T-helper 22 cell (primary cell): Measurements from ENCODE around the gene COG3.

Source experiments
- DNase-seq: peaks from one replicate; pipeline ENCODE4 v3.0.0-alpha.2; 2020; ENCODE audit warnings: low read depth

The COG3 gene

DNA sequence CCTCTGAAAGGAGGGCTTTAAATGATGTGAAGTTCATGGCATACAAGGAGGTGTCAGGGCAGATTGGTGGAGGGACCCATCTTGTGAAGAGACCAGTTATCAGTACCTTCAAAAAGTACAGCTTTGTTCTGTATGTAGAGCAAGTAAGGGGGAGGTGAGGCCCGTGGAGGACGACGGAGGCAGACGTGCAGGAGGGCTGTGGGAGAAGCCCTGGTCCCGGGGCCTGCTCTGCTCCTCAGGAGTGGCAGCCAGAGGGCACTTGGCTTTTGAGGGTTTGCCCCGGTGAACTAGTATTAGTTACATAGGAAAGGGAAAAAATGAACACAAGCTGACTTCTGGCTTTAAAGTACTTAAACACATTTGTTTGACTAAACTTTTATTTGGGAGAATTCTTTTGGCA lies 42.1 kb downstream of the COG3 start:
- no peak for DNase-seq

DNA sequence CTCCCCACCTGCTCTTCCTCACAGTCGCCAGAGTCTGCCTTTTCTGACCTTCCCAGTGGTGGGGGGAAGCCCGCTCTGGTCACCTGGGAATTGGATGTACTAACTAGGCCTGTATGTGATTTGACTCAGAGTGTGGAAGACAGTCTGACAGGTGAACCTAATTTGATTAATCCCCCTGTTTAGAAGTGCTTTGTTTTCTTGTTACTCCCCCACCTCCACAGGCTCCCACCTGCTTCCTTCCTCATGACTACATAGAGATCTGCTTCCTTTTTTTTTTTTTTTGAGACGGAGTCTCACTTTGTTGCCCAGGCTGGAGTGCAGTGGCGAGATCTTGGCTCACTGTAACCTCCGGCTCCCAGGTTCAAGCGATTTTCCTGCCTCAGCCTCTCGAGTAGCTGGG lies 44.0 kb downstream of the COG3 start:
- no peak for DNase-seq

DNA sequence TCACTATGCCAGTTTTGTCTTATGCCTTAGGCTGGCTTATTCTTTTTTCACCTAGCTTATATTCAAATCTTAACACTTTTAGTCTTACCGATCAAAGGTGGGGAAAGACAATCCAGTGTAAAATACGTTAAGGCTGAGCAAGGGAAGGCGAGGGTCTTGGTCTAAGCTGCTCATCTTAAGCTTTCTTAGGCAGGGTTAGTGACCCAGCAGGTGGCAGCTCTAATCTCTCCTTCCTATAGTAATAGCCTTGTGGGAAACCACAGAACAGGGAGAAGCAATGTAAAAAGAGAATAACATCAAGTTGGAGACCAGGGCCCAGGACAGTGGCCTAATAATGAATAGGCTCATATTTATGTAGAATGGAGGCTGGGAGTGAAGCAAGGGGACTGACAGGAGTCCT lies 45.9 kb downstream of the COG3 start:
- DNase-seq: no peak

DNA sequence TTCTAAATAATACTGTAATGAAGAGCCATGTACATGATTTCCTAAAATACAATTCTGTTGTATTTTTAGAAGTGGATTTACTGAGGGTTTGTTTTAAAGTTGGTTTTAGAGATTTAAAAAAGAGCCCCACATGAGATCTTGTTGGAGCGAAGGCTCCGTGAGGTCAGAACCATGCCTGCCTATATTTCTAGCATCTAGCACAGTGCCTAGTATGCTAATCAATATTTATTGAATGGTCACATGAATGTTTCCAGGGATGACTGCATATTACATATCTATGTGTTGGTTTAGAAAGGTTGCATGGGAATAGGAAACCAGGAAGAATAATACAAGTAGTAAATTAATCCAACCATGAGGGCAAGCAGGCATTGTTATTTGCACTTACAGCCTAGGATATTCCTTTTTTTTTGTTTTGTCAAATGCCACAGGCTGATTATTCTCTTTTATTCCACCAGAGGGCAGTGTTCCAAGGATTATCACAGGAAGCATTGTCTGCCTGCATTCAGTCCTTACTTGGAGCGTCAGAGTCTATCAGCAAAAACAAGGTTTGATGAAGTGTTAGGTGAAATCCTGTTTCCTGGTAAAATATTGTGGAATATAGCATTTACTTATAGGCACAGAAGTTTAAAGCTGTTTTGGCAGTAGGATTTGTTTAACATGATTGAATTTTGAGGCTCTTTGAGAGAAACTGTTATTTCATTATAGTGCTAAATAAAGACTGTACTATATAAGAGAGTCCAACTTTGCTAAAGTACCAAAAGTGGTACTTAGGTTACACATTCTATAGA lies 46.8 kb downstream of the COG3 start:
- DNase-seq: no peak

DNA sequence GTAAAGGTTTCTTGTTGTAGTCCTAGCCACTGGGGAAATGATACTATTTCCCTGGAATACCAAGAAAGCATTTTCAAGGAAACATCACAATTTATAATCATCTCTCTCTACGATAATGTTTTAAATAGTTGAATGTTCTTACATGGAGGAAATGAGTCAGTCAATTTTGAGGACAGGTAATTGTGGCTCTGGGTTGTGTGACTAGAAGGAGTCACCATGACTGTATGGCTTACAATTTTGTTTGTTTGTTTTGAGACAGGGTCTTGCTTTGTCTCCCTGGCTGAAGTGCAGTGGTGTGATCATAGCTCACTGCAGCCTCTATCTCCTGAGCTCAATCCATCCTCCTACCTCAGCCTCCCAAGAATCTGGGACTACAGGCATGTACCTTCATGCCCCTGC lies 47.4 kb downstream of the COG3 start:
- DNase-seq: no peak

DNA sequence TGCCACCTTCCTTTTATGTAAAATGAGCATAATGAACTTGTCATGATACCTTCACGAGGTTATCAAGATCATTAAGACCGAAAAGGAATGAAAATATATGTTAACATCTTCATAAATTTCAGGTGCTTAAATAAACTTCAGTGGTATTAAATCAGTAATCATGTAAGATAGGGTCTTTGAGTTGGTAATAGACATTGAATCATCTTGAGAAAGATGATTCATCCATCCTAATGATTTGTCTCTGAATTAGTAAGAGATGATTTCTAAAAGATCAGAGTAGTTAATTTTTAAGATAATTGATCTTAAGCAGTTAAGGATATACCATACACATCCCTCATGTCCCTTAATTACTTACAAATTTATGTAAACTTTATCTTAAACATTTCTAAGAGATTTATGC lies 52.0 kb downstream of the COG3 start:
- DNase-seq: no peak

DNA sequence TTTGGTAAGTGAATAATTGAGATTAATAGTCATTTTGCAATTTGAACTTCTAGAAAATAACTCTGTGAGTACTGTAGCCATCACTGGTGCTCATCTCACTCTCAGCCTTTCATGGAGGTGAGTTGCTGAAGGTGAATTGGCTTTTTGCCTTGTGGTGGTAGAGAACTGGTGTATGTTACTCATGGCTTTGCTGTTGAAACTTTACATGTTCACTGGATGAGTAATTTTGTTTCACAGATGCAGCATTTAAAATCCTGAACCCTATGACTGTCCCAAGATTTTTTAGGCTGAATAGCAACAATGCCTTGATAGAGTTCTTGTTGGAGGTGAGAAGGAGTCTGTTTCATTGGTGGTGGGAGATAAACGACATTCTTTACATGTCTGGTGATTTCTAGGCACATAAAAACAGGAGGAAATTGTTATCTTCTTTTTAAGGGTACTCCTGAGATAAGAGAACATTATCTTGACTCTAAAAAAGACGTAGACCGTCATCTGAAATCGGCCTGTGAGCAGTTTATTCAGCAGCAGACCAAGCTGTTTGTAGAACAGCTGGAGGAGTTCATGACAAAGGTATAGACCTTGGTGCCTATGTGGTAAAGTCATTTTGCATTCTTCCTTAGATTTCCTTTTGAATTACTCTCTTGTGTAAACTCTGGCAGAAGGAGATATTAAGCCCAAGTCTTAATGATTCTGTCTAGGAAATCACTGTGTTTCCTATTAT lies 53.9 kb downstream of the COG3 start:
- DNase-seq: no peak

DNA sequence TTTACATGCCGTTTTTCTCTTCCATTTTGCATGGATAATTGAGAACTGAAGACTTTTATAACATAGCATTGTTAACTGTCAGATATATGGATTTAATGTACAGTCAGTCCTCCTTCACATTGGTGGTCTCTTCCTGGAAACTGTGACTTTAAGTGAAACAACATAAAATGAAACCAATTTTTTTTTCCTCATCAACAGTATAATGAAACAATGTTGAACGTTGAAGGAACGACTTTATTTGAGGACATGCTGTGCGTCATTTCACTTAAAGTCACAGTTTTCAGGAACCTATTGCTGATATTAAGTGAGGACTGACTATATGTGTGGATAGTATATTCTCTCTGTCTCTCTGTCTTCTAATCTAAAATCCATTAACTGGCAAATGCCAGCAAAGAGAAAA lies 54.8 kb downstream of the COG3 start:
- DNase-seq: no peak

DNA sequence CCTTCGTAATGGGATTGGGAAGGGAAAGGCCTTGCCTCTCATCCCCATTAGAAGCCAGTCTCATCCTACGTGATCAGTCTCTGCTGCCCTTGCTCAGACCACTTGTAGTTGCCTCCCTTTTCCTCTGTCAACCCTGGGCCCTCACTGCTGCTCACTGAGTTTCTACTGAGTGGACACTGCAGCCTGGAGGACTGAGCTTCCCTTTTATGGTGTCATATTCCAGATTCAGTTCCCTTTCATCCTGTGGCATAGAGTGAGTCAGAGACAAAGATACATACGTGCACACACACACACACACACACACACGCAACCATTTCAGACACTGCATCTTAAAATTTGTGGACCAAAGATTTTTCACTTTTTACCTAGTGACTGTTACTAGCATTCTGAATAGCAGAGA lies 56.6 kb downstream of the COG3 start:
- DNase-seq: no peak

DNA sequence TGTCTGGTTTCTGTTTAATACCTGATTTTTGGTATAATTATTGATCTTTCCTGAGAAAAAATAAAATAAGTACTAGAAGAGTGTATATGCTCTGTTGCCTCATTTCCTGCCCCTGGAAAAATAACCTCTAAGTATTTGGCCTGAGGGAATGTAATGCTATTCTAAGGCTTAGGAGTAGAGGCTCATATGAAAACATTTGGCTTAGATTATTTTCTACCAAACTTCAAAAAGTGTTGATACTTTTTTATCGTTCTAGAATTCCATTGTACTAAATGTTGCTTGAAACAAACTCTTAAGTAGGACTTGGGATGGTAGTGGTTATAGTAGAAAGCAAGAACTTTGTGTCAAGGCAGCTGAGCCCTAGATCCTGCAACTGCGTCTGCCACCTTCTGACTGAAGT lies 57.8 kb downstream of the COG3 start:
- no peak for DNase-seq

DNA sequence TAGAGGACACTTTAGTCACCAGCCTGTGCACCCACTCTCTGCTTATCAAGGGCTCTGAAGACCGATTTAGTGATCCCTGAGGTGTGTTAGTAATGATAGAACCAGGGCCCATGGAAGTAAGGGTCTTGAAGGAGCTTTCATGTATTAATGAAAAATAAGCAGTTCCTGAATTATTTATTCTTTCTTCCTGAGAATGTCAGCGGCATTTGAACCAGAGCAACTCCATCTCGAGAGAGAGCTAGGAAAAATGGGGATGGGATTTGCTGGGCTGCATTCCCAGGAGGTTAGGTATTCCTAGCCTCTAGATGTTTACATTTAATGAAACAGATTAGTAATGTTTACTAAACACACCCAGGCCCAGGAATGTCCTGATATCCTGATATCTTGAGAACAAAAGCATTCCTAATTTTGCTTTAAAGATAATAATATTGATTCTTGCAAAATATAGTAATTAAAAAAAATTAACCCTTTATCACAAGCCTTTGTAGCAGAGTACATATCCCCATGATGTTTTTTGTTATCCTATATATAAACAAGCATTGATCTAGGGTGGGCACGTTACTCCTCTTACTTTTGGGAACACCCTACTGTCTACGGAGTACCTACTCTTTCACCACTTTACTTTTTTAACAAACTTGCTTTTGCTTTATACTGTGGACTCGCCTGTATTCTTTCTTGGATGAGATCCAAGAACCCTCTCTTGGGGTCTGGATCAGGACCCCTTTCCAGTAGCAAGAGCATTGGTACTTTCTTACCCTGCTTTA lies 63.1 kb downstream of the COG3 start:
- no peak for DNase-seq

DNA sequence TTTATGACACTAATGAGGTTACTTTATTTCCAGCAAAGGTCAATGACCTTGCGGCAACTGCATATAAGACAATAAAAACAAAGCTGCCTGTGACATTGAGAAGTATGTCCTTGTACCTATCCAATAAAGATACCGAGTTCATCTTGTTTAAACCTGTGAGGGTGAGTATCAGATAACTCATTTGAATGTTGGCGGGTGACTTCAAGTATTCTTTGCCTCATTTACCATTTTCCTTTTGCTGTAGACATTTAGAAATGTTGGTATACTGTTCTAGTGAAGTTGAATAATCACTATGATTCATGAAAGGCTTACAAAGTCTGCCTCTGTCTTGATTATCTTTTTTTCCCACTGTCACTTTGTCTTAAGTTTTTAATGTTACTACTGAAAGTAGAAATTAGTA lies 65.0 kb downstream of the COG3 start:
- no peak for DNase-seq

DNA sequence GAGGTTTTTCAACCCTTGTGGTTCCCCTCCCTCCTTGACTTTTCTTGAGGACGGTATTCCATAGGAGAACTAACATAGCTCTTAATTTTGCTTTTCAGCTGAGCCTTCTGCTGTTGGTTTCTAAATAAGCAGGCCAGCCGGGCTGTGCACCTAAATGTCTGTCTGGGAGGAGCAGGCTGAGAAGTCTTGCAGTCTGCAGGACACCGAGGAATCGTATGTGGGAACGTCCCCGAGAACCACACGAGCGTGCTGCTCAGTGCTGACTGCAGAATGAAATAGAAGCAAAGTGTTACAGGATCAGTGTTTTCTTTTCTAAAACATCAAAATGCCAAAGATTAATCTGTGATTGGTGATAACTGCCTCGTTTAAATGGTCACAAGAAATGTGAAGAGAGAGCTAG lies 69.9 kb downstream of the COG3 start:
- no peak for DNase-seq

DNA sequence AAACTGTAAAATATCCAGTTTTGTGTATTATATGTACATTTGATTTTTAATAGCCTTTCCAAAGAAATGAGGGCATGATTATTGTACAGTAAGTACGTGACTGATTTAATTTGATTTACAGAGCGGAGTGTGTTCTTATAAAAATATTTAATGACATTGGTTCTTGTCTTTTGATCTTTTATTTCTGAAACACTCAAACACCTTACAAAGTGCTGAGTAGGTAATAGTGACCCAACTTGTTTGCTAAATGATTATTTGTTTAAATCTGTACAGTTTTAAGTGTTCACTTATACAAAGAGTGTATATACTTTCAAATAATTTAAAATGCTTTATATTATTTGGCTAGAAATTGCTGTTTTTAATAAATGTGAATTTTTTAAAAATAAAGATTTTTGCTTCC lies 71.5 kb downstream of the COG3 start:
- no peak for DNase-seq

DNA sequence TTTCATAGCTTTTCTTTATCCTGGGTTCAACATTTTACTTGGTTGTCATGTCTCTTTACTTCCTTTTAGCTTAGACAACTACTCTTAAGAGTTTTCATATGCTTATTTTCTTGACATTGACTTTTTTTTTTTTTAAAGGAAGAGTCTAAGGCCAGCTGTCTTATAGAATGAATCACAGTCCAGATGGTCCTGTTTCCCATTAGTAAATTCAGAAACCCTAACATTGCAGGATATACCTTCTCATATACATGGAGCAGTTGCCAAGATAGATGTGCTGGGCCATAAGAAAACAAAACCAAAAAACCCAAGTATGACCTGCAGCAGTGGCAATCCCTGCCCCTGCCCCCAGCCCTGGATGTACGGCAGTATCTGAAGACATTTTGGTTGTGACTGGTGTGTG lies 72.8 kb downstream of the COG3 start:
- DNase-seq: no peak

DNA sequence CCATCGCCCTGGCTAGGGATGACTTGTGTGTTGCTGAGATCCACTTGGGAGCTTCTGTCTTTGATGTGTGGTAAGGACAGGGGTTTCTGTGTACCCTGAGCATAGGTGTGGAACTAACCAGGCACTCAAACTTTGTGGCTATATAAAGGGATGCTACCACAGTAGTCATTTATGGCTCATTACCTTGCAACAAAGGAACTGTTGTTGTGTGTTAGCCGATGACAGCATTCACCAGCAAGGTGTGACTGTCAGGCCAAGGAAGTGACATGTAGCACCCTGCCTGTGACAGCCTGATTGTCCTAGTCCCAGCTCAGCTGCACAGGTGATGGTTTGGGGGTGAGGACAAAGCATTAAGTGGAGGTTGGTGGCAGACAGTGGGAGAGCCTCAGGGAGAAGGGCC lies 73.6 kb downstream of the COG3 start:
- no peak for DNase-seq

DNA sequence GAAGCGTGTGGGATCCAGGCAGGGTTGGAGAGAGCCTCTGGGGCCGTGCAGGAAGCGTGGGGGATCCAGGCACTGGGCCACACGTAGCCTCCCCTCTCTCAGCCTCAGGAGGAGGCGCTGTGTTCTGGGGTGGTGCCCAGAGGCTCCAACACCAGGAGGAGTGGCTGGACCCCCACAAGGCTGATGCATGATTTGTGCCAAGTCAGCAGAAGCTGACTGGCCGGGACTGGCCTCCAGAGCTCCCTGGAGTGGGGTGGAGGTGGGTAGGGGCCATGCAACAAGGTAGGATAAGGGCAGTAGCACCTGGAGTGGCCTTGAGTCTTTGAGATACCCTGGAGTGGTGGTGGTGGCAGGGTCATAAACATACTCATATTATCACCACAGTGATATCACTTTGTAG lies 75.5 kb downstream of the COG3 start:
- DNase-seq: no peak

DNA sequence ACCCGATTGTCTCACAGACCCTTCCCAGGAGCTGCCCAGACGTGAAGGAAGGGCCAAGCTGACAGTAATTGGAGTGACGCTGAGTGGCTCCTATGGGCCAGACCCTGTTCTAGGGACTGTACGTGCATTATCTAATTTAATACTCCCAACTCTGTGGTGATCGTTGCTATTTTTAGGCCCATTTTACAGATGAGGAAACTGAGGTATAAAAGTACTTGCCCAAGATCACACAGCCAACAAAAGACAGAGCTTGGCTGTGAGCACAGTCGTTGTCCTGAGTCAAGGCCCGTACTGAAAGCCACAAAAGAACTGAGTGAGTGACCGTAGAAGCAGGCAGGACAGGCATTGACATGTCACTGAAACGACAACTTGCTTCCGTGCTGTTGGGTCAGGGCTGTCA lies 76.1 kb downstream of the COG3 start:
- DNase-seq: no peak

DNA sequence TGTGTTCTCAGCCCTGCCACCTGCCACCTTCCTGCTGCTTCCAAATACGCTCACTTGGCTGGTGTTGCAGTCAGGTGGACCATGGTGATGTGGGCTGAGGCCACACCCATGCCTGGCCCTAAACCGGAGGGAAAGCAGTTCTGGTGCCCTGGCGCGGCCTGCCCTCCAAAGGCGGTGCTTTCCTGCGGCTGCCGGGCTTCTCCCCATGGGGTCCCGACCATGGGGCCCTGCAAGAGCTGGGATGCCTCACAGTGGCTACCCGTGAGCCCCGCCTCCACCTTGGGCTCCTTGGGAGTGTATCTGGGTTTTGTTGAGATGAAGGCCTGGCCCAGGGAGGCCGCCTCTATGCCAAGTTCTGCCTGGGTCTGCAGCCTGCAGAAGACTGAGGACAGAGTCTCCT lies 77.1 kb downstream of the COG3 start:
- no peak for DNase-seq

DNA sequence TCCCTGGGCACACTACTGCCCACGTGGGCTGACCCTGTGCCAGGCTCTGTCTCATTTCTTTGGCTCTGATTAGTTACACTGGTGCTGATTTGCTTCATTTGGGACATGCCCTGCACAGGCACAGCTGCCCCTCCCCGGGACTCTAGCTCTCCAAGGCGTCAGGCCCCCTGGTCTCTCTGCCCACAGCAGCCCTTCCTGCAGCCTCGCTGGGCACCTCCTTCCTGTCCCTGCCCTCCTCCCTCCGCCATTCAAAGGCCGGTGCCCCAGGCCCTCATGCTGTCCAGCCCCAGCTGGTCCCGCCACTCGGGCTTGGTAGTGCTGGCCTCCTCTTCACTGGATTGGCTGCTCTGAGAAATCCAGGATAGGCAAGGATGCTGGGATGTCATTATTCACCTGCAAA lies 77.7 kb downstream of the COG3 start:
- no peak for DNase-seq

DNA sequence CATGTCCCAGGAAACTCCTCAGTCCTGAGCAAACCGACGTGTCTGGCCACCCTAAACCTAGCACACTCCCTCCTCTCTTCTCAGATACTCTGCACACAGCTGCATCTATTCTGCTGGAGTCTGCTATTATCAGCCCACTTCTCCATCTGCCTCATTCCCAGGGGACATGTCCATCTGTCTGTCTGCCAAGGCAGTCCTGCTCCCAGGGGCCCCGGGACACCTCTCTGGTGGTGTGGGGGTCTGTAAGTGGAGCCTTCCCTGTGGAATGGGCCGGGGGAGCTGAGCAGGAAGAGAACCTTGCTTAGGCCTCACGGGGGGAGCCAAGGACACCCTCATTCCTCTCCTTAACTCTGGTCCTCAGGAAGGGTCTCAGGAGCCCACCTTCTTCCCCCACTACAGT lies 78.1 kb downstream of the COG3 start:
- DNase-seq: no peak

DNA sequence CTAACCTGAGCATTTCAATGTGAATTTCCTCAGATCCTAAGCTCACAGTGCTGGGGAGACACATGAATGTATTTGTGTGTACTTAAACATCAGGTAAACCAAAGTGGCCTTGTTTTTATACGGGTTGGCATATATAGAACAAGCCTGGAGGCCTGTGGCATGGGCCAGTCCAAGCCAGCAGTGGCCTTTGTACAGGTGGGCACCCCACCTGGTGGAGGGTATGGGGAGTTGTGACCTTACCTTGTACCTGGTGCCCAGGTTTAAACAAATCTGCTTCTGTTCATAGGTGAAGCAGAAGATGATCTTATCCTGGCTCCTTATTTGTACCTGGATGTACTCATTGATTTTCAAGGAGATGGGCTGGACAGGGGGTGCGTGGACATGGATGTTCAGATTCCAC lies 79.8 kb downstream of the COG3 start:
- no peak for DNase-seq

DNA sequence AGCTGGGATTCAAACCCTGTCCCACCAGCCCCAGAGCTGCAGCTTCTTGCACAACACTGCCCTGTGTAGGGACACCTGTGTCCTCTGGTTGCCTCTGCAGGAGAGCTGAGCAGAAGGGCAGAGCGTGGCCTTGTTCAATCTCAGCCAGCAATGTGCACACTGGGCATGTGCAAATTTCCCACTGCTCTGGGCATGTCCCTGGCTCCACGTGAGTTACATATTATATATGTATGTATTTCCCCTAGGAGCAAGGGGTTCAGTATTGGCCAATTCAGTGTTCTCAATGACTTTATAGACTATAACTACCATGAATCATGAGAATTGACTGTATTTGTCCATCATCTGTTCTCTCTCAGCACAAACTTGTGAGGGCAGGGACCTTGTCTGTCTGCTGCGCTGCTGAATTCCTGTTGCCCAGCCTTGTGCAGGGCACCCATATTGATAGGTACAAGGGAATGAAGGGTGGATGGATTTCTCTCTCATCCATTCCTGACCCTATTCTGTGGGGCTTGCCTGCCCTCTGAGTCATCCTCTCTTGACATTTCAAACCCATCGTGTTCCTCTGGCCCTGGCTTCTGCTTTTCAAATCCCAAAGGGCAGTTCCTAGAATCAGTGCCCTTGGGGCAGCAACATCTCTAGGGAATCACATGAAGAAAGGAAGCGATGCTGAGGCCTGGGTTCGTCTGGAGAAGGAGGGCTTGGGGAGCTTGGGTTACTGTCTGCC lies 81.1 kb downstream of the COG3 start:
- DNase-seq: no peak
